Astrocyte (in vitro differentiated cells and primary cell): ENCODE measurements around the gene STRADB. TPM values are rescaled to one million over a fixed set of nuclear protein-coding genes. Genes with fewer than 3 reads are reported as not detected.

Experiments
- DNase-seq: peaks from one replicate; pipeline ENCODE4 v3.0.0-alpha.2; 2010; ENCODE audit warnings: low read depth
- FAIRE-seq: peaks from 2 replicates; lab custom pipeline; 2011; peaks lifted over from hg19 to GRCh38; lab: Jason Lieb, UNC
- H2AFZ ChIP-seq: 2 replicates; pipeline ENCODE4 v1.6.0; 2012; ENCODE audit warnings: low read depth, low read length, inconsistent platforms
- H3K27ac ChIP-seq: 2 replicates; pipeline ENCODE4 v1.5.1; 2011; ENCODE audit warnings: low read depth, low read length, inconsistent platforms
- H3K27me3 ChIP-seq: 2 replicates; pipeline ENCODE4 v1.6.0; 2011; ENCODE audit warnings: low read length, inconsistent platforms; ENCODE audit not compliant: insufficient read depth
- H3K36me3 ChIP-seq: 2 replicates; pipeline ENCODE4 v1.5.1; 2011; ENCODE audit warnings: low read length, inconsistent platforms; ENCODE audit not compliant: insufficient read depth
- H3K4me1 ChIP-seq: 2 replicates; pipeline ENCODE4 v1.5.1; 2011; ENCODE audit warnings: low read length, inconsistent platforms; ENCODE audit not compliant: insufficient read depth
- H3K4me2 ChIP-seq: 2 replicates; pipeline ENCODE4 v1.6.0; 2012; ENCODE audit warnings: low read length, inconsistent platforms
- H3K4me3 ChIP-seq: 2 replicates; pipeline ENCODE4 v1.5.1; 2011; ENCODE audit warnings: low read depth, mild to moderate bottlenecking, low read length, inconsistent platforms; ENCODE audit not compliant: insufficient read depth
- H3K79me2 ChIP-seq: 2 replicates; pipeline ENCODE4 v1.6.0; 2012; ENCODE audit warnings: mild to moderate bottlenecking, low read length, inconsistent platforms; ENCODE audit not compliant: insufficient read depth
- H3K9ac ChIP-seq: 2 replicates; pipeline ENCODE4 v1.6.0; 2012; ENCODE audit warnings: mild to moderate bottlenecking, low read length, inconsistent platforms
- H3K9me3 ChIP-seq: 2 replicates; pipeline ENCODE4 v1.5.1; 2012; ENCODE audit warnings: low read depth, mild to moderate bottlenecking, low read length, inconsistent platforms; ENCODE audit not compliant: insufficient read depth
- H4K20me1 ChIP-seq: 2 replicates; pipeline ENCODE4 v1.6.0; 2012; ENCODE audit warnings: low read length, inconsistent platforms; ENCODE audit not compliant: insufficient read depth
- H3K27ac Mint-ChIP-seq: one replicate; pipeline ENCODE4 v1.8.0; 2021; ENCODE audit warnings: mild to moderate bottlenecking, mixed read lengths; ENCODE audit not compliant: unreplicated experiment
- H3K27me3 Mint-ChIP-seq: one replicate; pipeline ENCODE4 v1.8.0; 2021; ENCODE audit warnings: low read depth, mixed read lengths; ENCODE audit not compliant: unreplicated experiment
- H3K36me3 Mint-ChIP-seq: one replicate; pipeline ENCODE4 v1.8.0; 2021; ENCODE audit warnings: low read depth, mixed read lengths; ENCODE audit not compliant: unreplicated experiment
- H3K4me1 Mint-ChIP-seq: one replicate; pipeline ENCODE4 v1.8.0; 2021; ENCODE audit warnings: low read depth, mixed read lengths; ENCODE audit not compliant: unreplicated experiment
- H3K4me3 Mint-ChIP-seq: one replicate; pipeline ENCODE4 v1.8.0; 2021; ENCODE audit warnings: mild to moderate bottlenecking, moderate library complexity, mixed read lengths; ENCODE audit not compliant: unreplicated experiment
- H3K9me3 Mint-ChIP-seq: one replicate; pipeline ENCODE4 v1.8.0; 2021; ENCODE audit warnings: mild to moderate bottlenecking, mixed read lengths; ENCODE audit not compliant: unreplicated experiment
- CTCF ChIP-seq: IDR thresholded peaks from 2 replicates; pipeline ENCODE4 v1.5.1; 2011; ENCODE audit warnings: low read depth, mild to moderate bottlenecking, inconsistent platforms, low read length, moderate library complexity; ENCODE audit not compliant: insufficient read depth
- EZH2 ChIP-seq: IDR thresholded peaks from 2 replicates; pipeline ENCODE4 v1.6.1; 2012; ENCODE audit warnings: mild to moderate bottlenecking, low read length, inconsistent platforms; ENCODE audit not compliant: insufficient read depth
- total RNA-seq: library from RNA; stranded (reverse); gene quantifications from 2 replicates; pipeline ENCODE4 v1.2.1, GENCODE V29; 2021

The STRADB gene
- total RNA-seq, 1 donor from 2014 or later = 40.5 TPM

- H3K27ac Mint-ChIP-seq = no peak overlapping the region
- Histone ChIP-seq H3K4me1 (peaks cover 9% of the 10 kb centered on the region), H3K79me2 (no peaks in the 10 kb centered on the region), H3K9ac (no peak overlapping the region), H3K27me3 (no peaks in the 10 kb centered on the region), H3K36me3 (no peaks in the 10 kb centered on the region), H4K20me1 (no peaks in the 10 kb centered on the region), H3K4me3 (no peak overlapping the region), H2AFZ (no peak overlapping the region), H3K27ac (no peak overlapping the region), H3K4me2 (no peak overlapping the region), H3K9me3 (no peaks in the 10 kb centered on the region)
- peaks cover 13% of the 10 kb centered on the region for H3K9me3 Mint-ChIP-seq
- peaks cover 5% of the 10 kb centered on the region for H3K36me3 Mint-ChIP-seq
- H3K4me1 Mint-ChIP-seq = peaks cover 16% of the 10 kb centered on the region
- H3K4me3 Mint-ChIP-seq = no peak overlapping the region
- DNase-seq = no peak
- FAIRE-seq = peak; percentile 39
- H3K27me3 Mint-ChIP-seq = no peaks in the 10 kb centered on the region
- TF ChIP-seq EZH2 = no peak
Observed at GRCh38 chr2:201515573-201516246, 64.2 kb downstream of the STRADB start.

GRCh38 chr2:201517094-201517493 is 65.6 kb downstream of the STRADB start:
- Mint-ChIP-seq H3K36me3 (peaks cover 5% of the 10 kb centered on the region), H3K9me3 (peaks cover 22% of the 10 kb centered on the region), H3K27me3 (no peaks in the 10 kb centered on the region), H3K4me3 (no peak overlapping the region), H3K4me1 (peaks cover 18% of the 10 kb centered on the region), H3K27ac (peak overlapping the region; percentile 87)
- no peak overlapping the region for H3K9ac ChIP-seq
- H3K27me3 ChIP-seq = no peaks in the 10 kb centered on the region
- peak overlapping the region; percentile 39 for H3K4me2 ChIP-seq
- H3K4me3 ChIP-seq = no peak overlapping the region
- H3K36me3 ChIP-seq = no peaks in the 10 kb centered on the region
- DNase-seq (peak; percentile 69), FAIRE-seq (no peak)
- H3K79me2 ChIP-seq = no peaks in the 10 kb centered on the region
- TF ChIP-seq CTCF (no peak), EZH2 (no peak)
- peak overlapping the region; percentile 60 for H2AFZ ChIP-seq
- peak overlapping the region; percentile 8 for H3K27ac ChIP-seq
- peaks cover 9% of the 10 kb centered on the region for H3K4me1 ChIP-seq
- H3K9me3 ChIP-seq = no peaks in the 10 kb centered on the region
- H4K20me1 ChIP-seq = no peaks in the 10 kb centered on the region

- H3K36me3 Mint-ChIP-seq = peaks cover 12% of the 10 kb centered on the region
- H3K4me1 Mint-ChIP-seq = peaks cover 29% of the 10 kb centered on the region
- Histone ChIP-seq H3K9me3 (peaks cover 7% of the 10 kb centered on the region), H3K36me3 (no peaks in the 10 kb centered on the region), H2AFZ (no peak overlapping the region), H3K27me3 (no peaks in the 10 kb centered on the region), H3K27ac (no peak overlapping the region), H4K20me1 (no peaks in the 10 kb centered on the region), H3K79me2 (no peaks in the 10 kb centered on the region), H3K9ac (no peak overlapping the region), H3K4me1 (peaks cover 9% of the 10 kb centered on the region), H3K4me2 (no peak overlapping the region), H3K4me3 (no peak overlapping the region)
- H3K27ac Mint-ChIP-seq = peak overlapping the region; percentile 76
- FAIRE-seq (peak; percentile 17), DNase-seq (peak; percentile 46)
- no peaks in the 10 kb centered on the region for H3K27me3 Mint-ChIP-seq
- TF ChIP-seq CTCF = no peak
- peaks cover 36% of the 10 kb centered on the region for H3K9me3 Mint-ChIP-seq
- H3K4me3 Mint-ChIP-seq = no peak overlapping the region
Observed at GRCh38 chr2:201520201-201520600, 68.7 kb downstream of the STRADB start.
